Adrenal gland (tissue), 12 donors: ENCODE measurements around the gene PTPRN2. TPM values are rescaled to one million over a fixed set of nuclear protein-coding genes. Genes with fewer than 3 reads are reported as not detected.
"Not testable (repeated sequence)": the region's sequence is repeated elsewhere in the genome, so short reads cannot be mapped to it uniquely, and the experiment has no call there.

Source experiments
- DNase-seq, 7 donors: peaks; one replicate each; pipeline ENCODE4 v3.0.0-alpha.2; 2019 to 2020
- H3K27ac ChIP-seq, 5 donors: fragments of 200-600 bp; sonication (generic) in 4 of 5; 1 replicate in 3 of 5; 2 replicates in 2 of 5; pipeline versions ENCODE4 v1.5.1 to v1.8.0; 2016 to 2020; ENCODE audit warnings: mild to moderate bottlenecking in 1 of 5
- H3K27me3 ChIP-seq: fragments of 200-600 bp; 2 replicates; pipeline ENCODE4 v1.8.0; 2021
- H3K36me3 ChIP-seq, 2 donors: fragments of 200-600 bp; replicated peaks in 1 of 2; 1 replicate in 1 of 2; 2 replicates in 1 of 2; pipeline versions ENCODE4 v1.5.1 to v1.8.0; 2018 to 2022
- H3K4me1 ChIP-seq, 2 donors: fragments of 200-600 bp; replicated peaks in 1 of 2; 1 replicate in 1 of 2; 2 replicates in 1 of 2; pipeline versions ENCODE4 v1.5.1 to v1.8.0; 2018 to 2021
- H3K4me3 ChIP-seq, 4 donors: fragments of 200-600 bp; sonication (generic) in 3 of 4; one replicate each; pipeline ENCODE4 v1.5.1; 2016 to 2018
- H3K9me3 ChIP-seq, 3 donors: fragments of 200-600 bp; sonication (generic) in 1 of 3; replicated peaks in 1 of 3; 1 replicate in 2 of 3; 2 replicates in 1 of 3; pipeline versions ENCODE4 v1.5.1 to v1.8.0; 2016 to 2021
- CTCF ChIP-seq, 6 experiments: fragments of 450-650 bp in 4 of 6; fragments of 200-600 bp in 2 of 6; sonication (generic) in 1 of 6; IDR thresholded peaks; 1 replicate in 5 of 6; 2 replicates in 1 of 6; pipeline versions ENCODE4 v1.5.1 to v1.8.0; 2016 to 2021; ENCODE audit warnings: antibody characterized with exemption in 6 of 6, mild to moderate bottlenecking in 2 of 6, moderate library complexity in 1 of 6
- POLR2A ChIP-seq, 2 donors: fragments of 450-650 bp; IDR thresholded peaks; one replicate each; pipeline ENCODE4 v1.6.1; 2017; ENCODE audit warnings: antibody characterized with exemption in 2 of 2, mild to moderate bottlenecking in 2 of 2, moderate library complexity in 1 of 2
- WGBS, 4 donors: extraction: QIAGEN DNeasy Blood & Tissue Kit in 2 of 4; methylation state at CpG; one replicate each; pipeline versions ENCODE4 v1.1.5 to v1.1.7; 2013 to 2017; 5-methylcytosine and 5-hydroxymethylcytosine counted together
- intact Hi-C, 2 donors: fragments of 100-400 bp; cut with DNase I; formaldehyde crosslinking; loops; one replicate each; pipeline versions ENCODE4 v1.14.1 to v1.15.0; 2022 to 2023
- polyA plus RNA-seq, 3 donors: library from polyadenylated mRNA; stranded (reverse); fragments of 200-250 nt in 2 of 3; fragments of 350-450 nt in 1 of 3; fragmentation: Illumina TruSeq in 1 of 3; extraction: RNeasy Lipid Tissue Mini Kit (QIAGEN cat#74804) in 1 of 3; gene quantifications; one replicate each; pipeline ENCODE4 v1.2.3, GENCODE V29; 2013 to 2014
- total RNA-seq, 9 donors: library from RNA; depleted of rRNA in 4 of 9; stranded (reverse); fragments of >200 nt in 4 of 9; fragments of 120-200 nt in 1 of 9; fragmentation: NEBNext Ultra II Directional in 1 of 9; extraction: Animal tissue kit (Norgen Biotek cat#: 25700) in 1 of 9; gene quantifications; one replicate each; pipeline versions ENCODE4 v1.1.0 to v1.2.4, GENCODE V29; 2013 to 2023
- donor health status: healthy with polysubstance abuse.
- donor health status: Bipolar disorder and iron deficiency.
- donor health status: DM: yes; HTN: yes; CAD: no.
- donor health status: DM: no; HTN: no; CAD: no.
- donor health status: DM: no; HTN: no; CAD: no.
- donor health status: DM: yes; HTN: yes; CAD: no.

The PTPRN2 gene
- total and polyA plus RNA-seq, 12 donors, result 2.2 to 16.2 (median 3.4) TPM

GRCh38 chr7:157565201-157565626 is 1022.4 kb downstream of the PTPRN2 start:
- no peak for TF ChIP-seq CTCF (IDR thresholded peaks at IDR 0.05)
- no peak for TF ChIP-seq POLR2A (IDR thresholded peaks at IDR 0.05)
- intact Hi-C loops, result no loop called here
- no peaks in the 10 kb centered on the region for H3K36me3 ChIP-seq
- H3K27me3 ChIP-seq, result no peaks in the 10 kb centered on the region
- no peak overlapping the region for H3K27ac ChIP-seq
- H3K4me1 ChIP-seq, result no peaks in the 10 kb centered on the region
- DNase-seq, result no peak
- H3K4me3 ChIP-seq, result no peak overlapping the region
- H3K9me3 ChIP-seq, result no peaks in the 10 kb centered on the region
- 80 to 94% (median 91%) methylated on average over 9 to 11 of the region's 11 CpGs for WGBS, 4 donors

- no peak overlapping the region for H3K4me3 ChIP-seq
- intact Hi-C loops, result no loop called here
- no peaks in the 10 kb centered on the region for H3K36me3 ChIP-seq
Observed at GRCh38 chr7:157564517-157565177, 1023.0 kb downstream of the PTPRN2 start.

GRCh38 chr7:157563467-157564135 is 1024.0 kb downstream of the PTPRN2 start:
- DNase-seq, H3K36me3 ChIP-seq: not testable (repeated sequence)

More at GRCh38 chr7:157564517-157565177, 1023.0 kb downstream of the PTPRN2 start:
- Histone ChIP-seq H3K4me1 (no peaks in the 10 kb centered on the region), H3K27ac (no peak overlapping the region), H3K27me3 (no peaks in the 10 kb centered on the region), H3K9me3 (no peaks in the 10 kb centered on the region)
- TF ChIP-seq CTCF (IDR thresholded peaks at IDR 0.05) (no peak), POLR2A (IDR thresholded peaks at IDR 0.05) (no peak)
- WGBS, 4 donors, result 94 to 95% (median 95%) methylated on average over 18 of the region's 18 CpGs
- no peak for DNase-seq

GRCh38 chr7:157562522-157563398 is 1024.9 kb downstream of the PTPRN2 start:
- 91 to 95% (median 94%) methylated on average over 23 to 44 of the region's 44 CpGs for WGBS, 4 donors
- H3K36me3 ChIP-seq, intact Hi-C loops, H3K27ac ChIP-seq, H3K27me3 ChIP-seq, H3K9me3 ChIP-seq, DNase-seq, H3K4me1 ChIP-seq, H3K4me3 ChIP-seq: not testable (repeated sequence)

More at GRCh38 chr7:157563467-157564135, 1024.0 kb downstream of the PTPRN2 start:
- H3K4me1 ChIP-seq, H3K4me3 ChIP-seq, intact Hi-C loops, H3K27ac ChIP-seq, H3K27me3 ChIP-seq, H3K9me3 ChIP-seq: not testable (repeated sequence)
- WGBS, 4 donors, result 85 to 89% (median 87%) methylated on average over 8 to 20 of the region's 20 CpGs

GRCh38 chr7:157561816-157562410 is 1025.7 kb downstream of the PTPRN2 start:
- TF ChIP-seq POLR2A (IDR thresholded peaks at IDR 0.05) (no peak), CTCF (IDR thresholded peaks at IDR 0.05) (no peak)
- Histone ChIP-seq H3K4me1 (no peaks in the 10 kb centered on the region), H3K27me3 (no peaks in the 10 kb centered on the region), H3K36me3 (no peaks in the 10 kb centered on the region), H3K4me3 (no peak overlapping the region), H3K9me3 (no peaks in the 10 kb centered on the region), H3K27ac (no peak overlapping the region)
- 73 to 87% (median 82%) methylated on average over 9 to 13 of the region's 13 CpGs for WGBS, 4 donors
- no peak for DNase-seq
- intact Hi-C loops, result no loop called here
